WTC11 (cell line): ENCODE measurements around the gene HS3ST4. TPM values are rescaled to one million over a fixed set of nuclear protein-coding genes. Genes with fewer than 3 reads are reported as not detected.

Experiments
- ATAC-seq: fragments of 200-7000 bp; cut with Tn5 transposase; 2 replicates; pipeline ENCODE4 v1.10.0; 2021; ENCODE audit warnings: mild to moderate bottlenecking, moderate library complexity
- CTCF ChIA-PET: fragments of 300-600 bp; sonication (Branson Sonifier 250); formaldehyde crosslinking; loops from one replicate; lab custom pipeline; 2021; ENCODE audit warnings: antibody characterized with exemption; lab: Charles Lee
- POLR2A ChIA-PET: fragments of 350-600 bp; sonication (Branson Sonifier 250); formaldehyde crosslinking; loops from one replicate; lab custom pipeline; 2021; ENCODE audit warnings: antibody characterized with exemption; lab: Charles Lee
- DNase-seq: peaks from one replicate; pipeline ENCODE4 v3.0.0; 2021; ENCODE audit warnings: low spot score
- H3K27ac Mint-ChIP-seq: 2 replicates; pipeline ENCODE4 v1.8.0; 2021; ENCODE audit warnings: mixed read lengths
- H3K27me3 Mint-ChIP-seq: 2 replicates; pipeline ENCODE4 v1.8.0; 2021; ENCODE audit warnings: low read depth, mild to moderate bottlenecking, moderate library complexity, mixed read lengths
- H3K36me3 Mint-ChIP-seq: 2 replicates; pipeline ENCODE4 v1.8.0; 2021; ENCODE audit warnings: mixed read lengths
- H3K4me1 Mint-ChIP-seq: 2 replicates; pipeline ENCODE4 v1.8.0; 2022; ENCODE audit warnings: mixed read lengths
- H3K4me3 Mint-ChIP-seq: 2 replicates; pipeline ENCODE4 v1.8.0; 2021; ENCODE audit warnings: mild to moderate bottlenecking, moderate library complexity, mixed read lengths
- H3K9me3 Mint-ChIP-seq: 2 replicates; pipeline ENCODE4 v1.8.0; 2021; ENCODE audit warnings: mixed read lengths
- ELF4 ChIP-seq: sonication (generic); formaldehyde crosslinking; IDR thresholded peaks from 2 replicates; pipeline ENCODE4 v1.8.1; 2022; ENCODE audit warnings: low read depth, mild to moderate bottlenecking, moderate library complexity, missing genetic modification reagents
- KAT7 ChIP-seq: sonication (generic); formaldehyde crosslinking; IDR thresholded peaks from 2 replicates; pipeline ENCODE4 v1.8.1; 2023; ENCODE audit warnings: missing genetic modification reagents, mild to moderate bottlenecking, borderline replicate concordance
- NR1H2 ChIP-seq: sonication (generic); formaldehyde crosslinking; IDR thresholded peaks from 2 replicates; pipeline ENCODE4 v1.9.0; 2021; ENCODE audit warnings: mild to moderate bottlenecking, moderate library complexity, missing genetic modification reagents
- NR2C2 ChIP-seq: sonication (generic); formaldehyde crosslinking; IDR thresholded peaks from 2 replicates; pipeline ENCODE4 v1.8.0; 2022; ENCODE audit warnings: mild to moderate bottlenecking, missing genetic modification reagents
- OVOL2 ChIP-seq: fragments of 250-450 bp; sonication (Bioruptor Pico); IDR thresholded peaks from 2 replicates; pipeline ENCODE4 v1.9.0; 2021; ENCODE audit warnings: mild to moderate bottlenecking, borderline replicate concordance
- RELA ChIP-seq: sonication (generic); formaldehyde crosslinking; IDR thresholded peaks from 2 replicates; pipeline ENCODE4 v1.8.1; 2022; ENCODE audit warnings: missing genetic modification reagents, mild to moderate bottlenecking, borderline replicate concordance
- SMAD4 ChIP-seq: sonication (generic); formaldehyde crosslinking; IDR thresholded peaks from 2 replicates; pipeline ENCODE4 v1.8.0; 2022; ENCODE audit warnings: mild to moderate bottlenecking, missing genetic modification reagents
- SP1 ChIP-seq: sonication (generic); formaldehyde crosslinking; conservative IDR thresholded peaks from 2 replicates; pipeline ENCODE4 v1.8.1; 2022; ENCODE audit warnings: missing genetic modification reagents
- TP53 ChIP-seq: sonication (generic); formaldehyde crosslinking; IDR thresholded peaks from 2 replicates; pipeline ENCODE4 v1.8.1; 2023; ENCODE audit warnings: mild to moderate bottlenecking, missing genetic modification reagents
- ZNF138 ChIP-seq: sonication (generic); formaldehyde crosslinking; conservative IDR thresholded peaks from 2 replicates; pipeline ENCODE4 v1.8.1; 2022; ENCODE audit warnings: mild to moderate bottlenecking, moderate library complexity, missing genetic modification reagents
- ZNF396 ChIP-seq: fragments of 250-450 bp; sonication (Bioruptor Pico); IDR thresholded peaks from 2 replicates; pipeline ENCODE4 v1.8.0; 2021; ENCODE audit warnings: mild to moderate bottlenecking, moderate library complexity, borderline replicate concordance
- ZNF423 ChIP-seq: fragments of 250-450 bp; sonication (Bioruptor Pico); IDR thresholded peaks from 2 replicates; pipeline ENCODE4 v2.1.2; 2022; ENCODE audit warnings: mild to moderate bottlenecking, moderate library complexity
- total RNA-seq: library from RNA; stranded (reverse); gene quantifications from 3 replicates; pipeline ENCODE4 v1.2.3, GENCODE V29; 2021
- TF ChIP-seq, protein P1 (sequence below): fragments of 250-450 bp; sonication (Bioruptor Pico); IDR thresholded peaks from 2 replicates; pipeline ENCODE4 v1.8.0; 2021; ENCODE audit warnings: mild to moderate bottlenecking
- TF ChIP-seq, protein P2 (sequence below): fragments of 250-450 bp; sonication (Bioruptor Pico); IDR thresholded peaks from 2 replicates; pipeline ENCODE4 v2.1.2; 2022; ENCODE audit warnings: mild to moderate bottlenecking, moderate library complexity
- TF ChIP-seq, protein P3 (sequence below): fragments of 250-450 bp; sonication (Bioruptor Pico); IDR thresholded peaks from 2 replicates; pipeline ENCODE4 v1.9.0; 2021; ENCODE audit warnings: mild to moderate bottlenecking
- TF ChIP-seq, protein P4 (sequence below): sonication (generic); formaldehyde crosslinking; IDR thresholded peaks from 2 replicates; pipeline ENCODE4 v1.8.1; 2023; ENCODE audit warnings: mild to moderate bottlenecking, missing genetic modification reagents, moderate library complexity
- TF ChIP-seq, protein P5 (sequence below): sonication (generic); formaldehyde crosslinking; IDR thresholded peaks from 2 replicates; pipeline ENCODE4 v1.8.0; 2023; ENCODE audit warnings: missing genetic modification reagents, mild to moderate bottlenecking, borderline replicate concordance
- TF ChIP-seq, protein P6 (sequence below): sonication (generic); formaldehyde crosslinking; IDR thresholded peaks from 2 replicates; pipeline ENCODE4 v1.8.1; 2023; ENCODE audit warnings: mild to moderate bottlenecking, missing genetic modification reagents, borderline replicate concordance
- TF ChIP-seq, protein P7 (sequence below): sonication (generic); formaldehyde crosslinking; IDR thresholded peaks from 2 replicates; pipeline ENCODE4 v1.8.0; 2022; ENCODE audit warnings: mild to moderate bottlenecking, missing genetic modification reagents
- TF ChIP-seq, protein P8 (sequence below): fragments of 250-450 bp; sonication (Bioruptor Pico); IDR thresholded peaks from 2 replicates; pipeline ENCODE4 v1.9.0; 2021; ENCODE audit warnings: moderate library complexity, mild to moderate bottlenecking, inconsistent platforms, borderline replicate concordance

Gene HS3ST4
- total RNA-seq, 1 experiment from 2014 or later, result 5.4 TPM

DNA sequence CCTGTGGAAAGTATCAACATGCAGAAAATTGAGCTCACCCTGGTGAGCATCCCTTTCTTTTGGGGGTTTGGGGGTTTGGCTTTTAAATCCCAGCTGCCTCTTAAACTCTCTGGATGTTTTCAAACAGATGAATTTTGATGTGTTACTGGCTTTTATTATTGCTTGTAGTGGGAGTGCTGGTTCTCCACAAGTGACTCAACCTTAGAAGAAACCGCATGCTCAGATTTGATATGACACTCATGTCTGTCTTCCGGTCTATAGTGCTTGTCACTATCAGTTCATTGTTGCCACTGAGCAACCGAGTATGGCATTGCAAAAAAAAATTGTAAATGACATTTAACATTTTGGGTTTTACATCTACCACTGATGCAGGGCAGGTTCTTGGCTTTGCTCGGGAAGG is 104.5 kb downstream of the HS3ST4 start:
- ChIA-PET CTCF (no interaction called here), POLR2A (interaction anchor here (0.6 kb wide), 1 partner anchor 355 kb away, joined by 3 read pairs; no protein-coding TSS in a partner anchor)
- H3K4me3 Mint-ChIP-seq, result no peak overlapping the region
- TF ChIP-seq, protein P1, sequence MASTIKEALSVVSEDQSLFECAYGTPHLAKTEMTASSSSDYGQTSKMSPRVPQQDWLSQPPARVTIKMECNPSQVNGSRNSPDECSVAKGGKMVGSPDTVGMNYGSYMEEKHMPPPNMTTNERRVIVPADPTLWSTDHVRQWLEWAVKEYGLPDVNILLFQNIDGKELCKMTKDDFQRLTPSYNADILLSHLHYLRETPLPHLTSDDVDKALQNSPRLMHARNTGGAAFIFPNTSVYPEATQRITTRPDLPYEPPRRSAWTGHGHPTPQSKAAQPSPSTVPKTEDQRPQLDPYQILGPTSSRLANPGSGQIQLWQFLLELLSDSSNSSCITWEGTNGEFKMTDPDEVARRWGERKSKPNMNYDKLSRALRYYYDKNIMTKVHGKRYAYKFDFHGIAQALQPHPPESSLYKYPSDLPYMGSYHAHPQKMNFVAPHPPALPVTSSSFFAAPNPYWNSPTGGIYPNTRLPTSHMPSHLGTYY, result no peak
- TF ChIP-seq ZNF396 (CRISPR knock-in tag), result no peak
- no peak for TF ChIP-seq ZNF423 (CRISPR knock-in tag)
- TF ChIP-seq, protein P2, sequence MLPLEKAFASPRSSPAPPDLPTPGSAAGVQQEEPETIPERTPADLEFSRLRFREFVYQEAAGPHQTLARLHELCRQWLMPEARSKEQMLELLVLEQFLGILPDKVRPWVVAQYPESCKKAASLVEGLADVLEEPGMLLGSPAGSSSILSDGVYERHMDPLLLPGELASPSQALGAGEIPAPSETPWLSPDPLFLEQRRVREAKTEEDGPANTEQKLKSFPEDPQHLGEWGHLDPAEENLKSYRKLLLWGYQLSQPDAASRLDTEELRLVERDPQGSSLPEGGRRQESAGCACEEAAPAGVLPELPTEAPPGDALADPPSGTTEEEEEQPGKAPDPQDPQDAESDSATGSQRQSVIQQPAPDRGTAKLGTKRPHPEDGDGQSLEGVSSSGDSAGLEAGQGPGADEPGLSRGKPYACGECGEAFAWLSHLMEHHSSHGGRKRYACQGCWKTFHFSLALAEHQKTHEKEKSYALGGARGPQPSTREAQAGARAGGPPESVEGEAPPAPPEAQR (CRISPR knock-in tag), result no peak
- TF ChIP-seq, protein P3, sequence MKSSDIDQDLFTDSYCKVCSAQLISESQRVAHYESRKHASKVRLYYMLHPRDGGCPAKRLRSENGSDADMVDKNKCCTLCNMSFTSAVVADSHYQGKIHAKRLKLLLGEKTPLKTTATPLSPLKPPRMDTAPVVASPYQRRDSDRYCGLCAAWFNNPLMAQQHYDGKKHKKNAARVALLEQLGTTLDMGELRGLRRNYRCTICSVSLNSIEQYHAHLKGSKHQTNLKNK, result no peak
- TF ChIP-seq OVOL2 (CRISPR knock-in tag), result no peak
- TF ChIP-seq, protein P4, sequence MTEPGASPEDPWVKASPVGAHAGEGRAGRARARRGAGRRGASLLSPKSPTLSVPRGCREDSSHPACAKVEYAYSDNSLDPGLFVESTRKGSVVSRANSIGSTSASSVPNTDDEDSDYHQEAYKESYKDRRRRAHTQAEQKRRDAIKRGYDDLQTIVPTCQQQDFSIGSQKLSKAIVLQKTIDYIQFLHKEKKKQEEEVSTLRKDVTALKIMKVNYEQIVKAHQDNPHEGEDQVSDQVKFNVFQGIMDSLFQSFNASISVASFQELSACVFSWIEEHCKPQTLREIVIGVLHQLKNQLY (CRISPR knock-in tag), result no peak
- TF ChIP-seq, protein P5, sequence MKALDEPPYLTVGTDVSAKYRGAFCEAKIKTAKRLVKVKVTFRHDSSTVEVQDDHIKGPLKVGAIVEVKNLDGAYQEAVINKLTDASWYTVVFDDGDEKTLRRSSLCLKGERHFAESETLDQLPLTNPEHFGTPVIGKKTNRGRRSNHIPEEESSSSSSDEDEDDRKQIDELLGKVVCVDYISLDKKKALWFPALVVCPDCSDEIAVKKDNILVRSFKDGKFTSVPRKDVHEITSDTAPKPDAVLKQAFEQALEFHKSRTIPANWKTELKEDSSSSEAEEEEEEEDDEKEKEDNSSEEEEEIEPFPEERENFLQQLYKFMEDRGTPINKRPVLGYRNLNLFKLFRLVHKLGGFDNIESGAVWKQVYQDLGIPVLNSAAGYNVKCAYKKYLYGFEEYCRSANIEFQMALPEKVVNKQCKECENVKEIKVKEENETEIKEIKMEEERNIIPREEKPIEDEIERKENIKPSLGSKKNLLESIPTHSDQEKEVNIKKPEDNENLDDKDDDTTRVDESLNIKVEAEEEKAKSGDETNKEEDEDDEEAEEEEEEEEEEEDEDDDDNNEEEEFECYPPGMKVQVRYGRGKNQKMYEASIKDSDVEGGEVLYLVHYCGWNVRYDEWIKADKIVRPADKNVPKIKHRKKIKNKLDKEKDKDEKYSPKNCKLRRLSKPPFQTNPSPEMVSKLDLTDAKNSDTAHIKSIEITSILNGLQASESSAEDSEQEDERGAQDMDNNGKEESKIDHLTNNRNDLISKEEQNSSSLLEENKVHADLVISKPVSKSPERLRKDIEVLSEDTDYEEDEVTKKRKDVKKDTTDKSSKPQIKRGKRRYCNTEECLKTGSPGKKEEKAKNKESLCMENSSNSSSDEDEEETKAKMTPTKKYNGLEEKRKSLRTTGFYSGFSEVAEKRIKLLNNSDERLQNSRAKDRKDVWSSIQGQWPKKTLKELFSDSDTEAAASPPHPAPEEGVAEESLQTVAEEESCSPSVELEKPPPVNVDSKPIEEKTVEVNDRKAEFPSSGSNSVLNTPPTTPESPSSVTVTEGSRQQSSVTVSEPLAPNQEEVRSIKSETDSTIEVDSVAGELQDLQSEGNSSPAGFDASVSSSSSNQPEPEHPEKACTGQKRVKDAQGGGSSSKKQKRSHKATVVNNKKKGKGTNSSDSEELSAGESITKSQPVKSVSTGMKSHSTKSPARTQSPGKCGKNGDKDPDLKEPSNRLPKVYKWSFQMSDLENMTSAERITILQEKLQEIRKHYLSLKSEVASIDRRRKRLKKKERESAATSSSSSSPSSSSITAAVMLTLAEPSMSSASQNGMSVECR (CRISPR knock-in tag), result no peak
- no peak for TF ChIP-seq ELF4 (CRISPR knock-in tag)
- TF ChIP-seq, protein P6, sequence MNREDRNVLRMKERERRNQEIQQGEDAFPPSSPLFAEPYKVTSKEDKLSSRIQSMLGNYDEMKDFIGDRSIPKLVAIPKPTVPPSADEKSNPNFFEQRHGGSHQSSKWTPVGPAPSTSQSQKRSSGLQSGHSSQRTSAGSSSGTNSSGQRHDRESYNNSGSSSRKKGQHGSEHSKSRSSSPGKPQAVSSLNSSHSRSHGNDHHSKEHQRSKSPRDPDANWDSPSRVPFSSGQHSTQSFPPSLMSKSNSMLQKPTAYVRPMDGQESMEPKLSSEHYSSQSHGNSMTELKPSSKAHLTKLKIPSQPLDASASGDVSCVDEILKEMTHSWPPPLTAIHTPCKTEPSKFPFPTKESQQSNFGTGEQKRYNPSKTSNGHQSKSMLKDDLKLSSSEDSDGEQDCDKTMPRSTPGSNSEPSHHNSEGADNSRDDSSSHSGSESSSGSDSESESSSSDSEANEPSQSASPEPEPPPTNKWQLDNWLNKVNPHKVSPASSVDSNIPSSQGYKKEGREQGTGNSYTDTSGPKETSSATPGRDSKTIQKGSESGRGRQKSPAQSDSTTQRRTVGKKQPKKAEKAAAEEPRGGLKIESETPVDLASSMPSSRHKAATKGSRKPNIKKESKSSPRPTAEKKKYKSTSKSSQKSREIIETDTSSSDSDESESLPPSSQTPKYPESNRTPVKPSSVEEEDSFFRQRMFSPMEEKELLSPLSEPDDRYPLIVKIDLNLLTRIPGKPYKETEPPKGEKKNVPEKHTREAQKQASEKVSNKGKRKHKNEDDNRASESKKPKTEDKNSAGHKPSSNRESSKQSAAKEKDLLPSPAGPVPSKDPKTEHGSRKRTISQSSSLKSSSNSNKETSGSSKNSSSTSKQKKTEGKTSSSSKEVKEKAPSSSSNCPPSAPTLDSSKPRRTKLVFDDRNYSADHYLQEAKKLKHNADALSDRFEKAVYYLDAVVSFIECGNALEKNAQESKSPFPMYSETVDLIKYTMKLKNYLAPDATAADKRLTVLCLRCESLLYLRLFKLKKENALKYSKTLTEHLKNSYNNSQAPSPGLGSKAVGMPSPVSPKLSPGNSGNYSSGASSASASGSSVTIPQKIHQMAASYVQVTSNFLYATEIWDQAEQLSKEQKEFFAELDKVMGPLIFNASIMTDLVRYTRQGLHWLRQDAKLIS, result no peak
- no peak for TF ChIP-seq NR1H2 (CRISPR knock-in tag)
- TF ChIP-seq TP53 (CRISPR knock-in tag), result no peak
- no peak for TF ChIP-seq NR2C2 (CRISPR knock-in tag)
- TF ChIP-seq SMAD4 (CRISPR knock-in tag), result no peak
- no peak for TF ChIP-seq RELA
- TF ChIP-seq ZNF138, result no peak
- TF ChIP-seq SP1 (CRISPR knock-in tag), result no peak
- TF ChIP-seq, protein P7, sequence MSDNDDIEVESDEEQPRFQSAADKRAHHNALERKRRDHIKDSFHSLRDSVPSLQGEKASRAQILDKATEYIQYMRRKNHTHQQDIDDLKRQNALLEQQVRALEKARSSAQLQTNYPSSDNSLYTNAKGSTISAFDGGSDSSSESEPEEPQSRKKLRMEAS (CRISPR knock-in tag), result no peak
- TF ChIP-seq, protein P8, sequence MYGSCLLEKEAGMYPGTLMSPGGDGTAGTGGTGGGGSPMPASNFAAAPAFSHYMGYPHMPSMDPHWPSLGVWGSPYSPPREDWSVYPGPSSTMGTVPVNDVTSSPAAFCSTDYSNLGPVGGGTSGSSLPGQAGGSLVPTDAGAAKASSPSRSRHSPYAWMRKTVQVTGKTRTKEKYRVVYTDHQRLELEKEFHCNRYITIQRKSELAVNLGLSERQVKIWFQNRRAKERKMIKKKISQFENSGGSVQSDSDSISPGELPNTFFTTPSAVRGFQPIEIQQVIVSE (CRISPR knock-in tag), result no peak
- no peak for TF ChIP-seq KAT7 (CRISPR knock-in tag)
- H3K27ac Mint-ChIP-seq, result no peak overlapping the region
- H3K4me1 Mint-ChIP-seq, result 0 out of 2 replicates have a peak, but pooled peaks cover 3% of the 10 kb centered on the region
- ATAC-seq (no peak), DNase-seq (no peak)
- H3K36me3 Mint-ChIP-seq, result peaks cover 14% of the 10 kb centered on the region
- peaks cover 14% of the 10 kb centered on the region for H3K9me3 Mint-ChIP-seq
- no peaks in the 10 kb centered on the region for H3K27me3 Mint-ChIP-seq
